ENCODE measurements around the gene NEUROG2.
"Not testable (repeated sequence)": the region's sequence is repeated elsewhere in the genome, so short reads cannot be mapped to it uniquely, and the experiment has no call there.

Gene NEUROG2

DNA sequence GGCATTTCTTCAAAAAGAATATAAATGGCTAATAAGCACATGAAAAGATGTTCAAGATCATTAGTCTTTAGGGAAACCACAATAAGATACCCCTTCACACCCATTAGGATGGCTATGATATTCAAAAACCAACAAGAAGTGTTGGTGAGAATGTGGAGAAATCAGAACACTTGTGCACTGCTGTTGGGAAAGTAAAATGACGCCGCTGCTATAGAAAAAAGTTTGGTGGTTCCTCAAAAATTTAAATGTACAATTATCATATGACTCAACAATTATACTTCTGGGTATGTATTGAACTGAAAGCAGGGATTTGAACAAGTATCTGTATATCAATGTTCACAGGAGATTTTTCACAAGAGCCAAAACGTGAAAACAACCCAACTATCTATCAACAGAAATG, 29.4 kb upstream of the NEUROG2 start:
- Histone ChIP-seq H3K27me3 (ENCODE audit: insufficient read depth, low read length) (no peaks in the 10 kb centered on the region), H3K9ac (ENCODE audit: low read depth, low read length) (no peak overlapping the region), H3K36me3 (ENCODE audit: insufficient read depth, low read depth, low read length) (peaks cover 4% of the 10 kb centered on the region; the same call in 1 of the 2 replicates), H3K4me3 (ENCODE audit: low read length) (no peak overlapping the region), H3K27ac (ENCODE audit: low read length) (no peak overlapping the region), H3K4me1 (ENCODE audit: insufficient read depth, low read length) (no peaks in the 10 kb centered on the region), H3K9me3 (ENCODE audit: insufficient read depth, low read depth, low read length) (no peaks in the 10 kb centered on the region)

DNA sequence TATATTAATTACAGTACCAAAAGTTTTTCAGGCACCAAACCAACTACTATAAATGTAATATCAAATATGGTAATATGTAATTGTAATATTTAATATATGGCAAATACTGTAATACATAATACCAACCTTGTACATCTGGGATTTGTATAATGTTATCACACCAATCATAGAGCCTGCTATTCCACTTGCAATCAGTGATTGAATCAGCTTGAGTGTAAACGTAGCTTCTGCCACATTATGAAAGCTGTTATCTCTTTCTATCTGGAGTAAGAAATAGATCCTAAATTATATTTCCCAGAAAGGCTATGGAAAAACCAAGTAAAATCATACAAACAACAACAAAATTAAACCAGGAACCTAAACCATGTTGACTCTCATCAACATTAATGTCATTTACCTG, 24.7 kb upstream of the NEUROG2 start:
- H3K36me3 ChIP-seq (ENCODE audit: insufficient read depth, low read depth, low read length): 0 out of 2 replicates have a peak, but pooled peaks cover 4% of the 10 kb centered on the region
- H3K9ac ChIP-seq (ENCODE audit: low read depth, low read length): no peak overlapping the region
- no peaks in the 10 kb centered on the region for H3K27me3 ChIP-seq (ENCODE audit: insufficient read depth, low read length)
- no peaks in the 10 kb centered on the region for H3K9me3 ChIP-seq (ENCODE audit: insufficient read depth, low read depth, low read length)
- no peak overlapping the region for H3K4me3 ChIP-seq (ENCODE audit: low read length)
- no peaks in the 10 kb centered on the region for H3K4me1 ChIP-seq (ENCODE audit: insufficient read depth, low read length)
- H3K27ac ChIP-seq (ENCODE audit: low read length): no peak overlapping the region

DNA sequence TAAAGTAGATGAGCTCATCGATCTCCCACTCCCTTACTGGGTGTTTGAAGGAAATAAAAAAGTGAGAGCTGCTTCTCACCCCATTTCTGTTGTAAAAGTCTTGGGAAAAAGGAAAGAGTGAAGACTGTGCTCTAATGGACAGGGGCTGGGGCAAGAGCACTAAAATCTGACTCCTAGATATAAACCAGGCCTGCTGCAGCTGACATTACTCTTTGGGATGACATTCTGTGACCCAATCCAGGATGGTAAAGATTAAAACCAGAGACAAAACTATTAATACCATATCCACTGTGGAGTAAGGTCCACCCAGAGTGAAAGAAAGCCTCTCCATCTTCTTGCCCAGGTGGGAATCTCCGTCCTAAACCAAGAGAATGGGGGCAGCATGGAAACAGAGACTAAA, 20.1 kb upstream of the NEUROG2 start:
- no peaks in the 10 kb centered on the region for H3K9me3 ChIP-seq (ENCODE audit: insufficient read depth, low read depth, low read length)
- H3K36me3 ChIP-seq (ENCODE audit: insufficient read depth, low read depth, low read length): 0 out of 2 replicates have a peak, but pooled peaks cover 4% of the 10 kb centered on the region
- no peak overlapping the region for H3K4me3 ChIP-seq (ENCODE audit: low read length)
- no peak overlapping the region for H3K9ac ChIP-seq (ENCODE audit: low read depth, low read length)
- H3K27me3 ChIP-seq (ENCODE audit: insufficient read depth, low read length): no peaks in the 10 kb centered on the region
- no peak overlapping the region for H3K27ac ChIP-seq (ENCODE audit: low read length)
- H3K4me1 ChIP-seq (ENCODE audit: insufficient read depth, low read length): no peaks in the 10 kb centered on the region

DNA sequence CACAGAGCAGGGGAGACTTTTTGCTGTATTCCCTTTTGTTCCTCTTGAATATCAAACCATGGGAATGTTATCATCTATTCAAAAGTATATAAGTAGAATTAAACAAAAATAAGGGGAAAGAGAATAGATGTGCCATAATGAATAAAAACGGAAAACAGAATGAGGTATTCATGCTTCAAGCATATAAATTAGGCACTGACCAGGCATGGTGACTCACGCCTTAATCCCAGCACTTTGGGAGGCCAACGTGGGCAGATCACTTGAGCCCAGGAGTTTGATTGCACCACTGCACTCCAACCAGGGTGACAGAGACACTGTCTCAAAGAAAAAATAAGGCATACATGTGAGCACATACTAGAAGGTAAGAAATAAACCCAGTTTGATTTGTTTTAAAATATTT, 16.3 kb upstream of the NEUROG2 start:
- Histone ChIP-seq H3K27me3 (ENCODE audit: insufficient read depth, low read length) (peaks cover 3% of the 10 kb centered on the region; the same call in 1 of the 2 replicates), H3K36me3 (ENCODE audit: insufficient read depth, low read depth, low read length) (no peaks in the 10 kb centered on the region), H3K4me3 (ENCODE audit: low read length) (no peak overlapping the region), H3K9me3 (ENCODE audit: insufficient read depth, low read depth, low read length) (no peaks in the 10 kb centered on the region), H3K4me1 (ENCODE audit: insufficient read depth, low read length) (no peaks in the 10 kb centered on the region), H3K27ac (ENCODE audit: low read length) (no peak overlapping the region), H3K9ac (ENCODE audit: low read depth, low read length) (no peak overlapping the region)

DNA sequence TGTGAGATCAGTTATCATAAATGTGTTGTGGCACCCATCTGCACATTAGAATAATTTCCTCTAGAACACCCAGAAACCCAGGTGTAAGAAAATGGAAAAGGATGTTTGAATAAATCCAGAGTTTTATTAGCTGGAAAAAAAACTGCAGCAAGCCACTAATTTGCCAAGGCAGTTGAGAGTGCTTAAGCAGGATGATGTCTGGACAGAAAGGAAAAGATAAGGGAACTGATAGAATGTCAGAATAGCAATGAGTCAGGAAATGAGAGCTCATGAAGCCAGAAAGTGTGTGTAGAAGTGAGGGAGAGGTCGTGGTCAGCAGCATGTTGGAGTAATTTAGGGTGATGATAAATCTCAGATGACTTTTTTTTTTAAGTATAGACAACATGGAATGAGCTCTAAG, 15.2 kb upstream of the NEUROG2 start:
- H3K9ac ChIP-seq (ENCODE audit: low read depth, low read length): no peak overlapping the region
- H3K4me1 ChIP-seq (ENCODE audit: insufficient read depth, low read length): no peaks in the 10 kb centered on the region
- no peaks in the 10 kb centered on the region for H3K9me3 ChIP-seq (ENCODE audit: insufficient read depth, low read depth, low read length)
- peaks cover 13% of the 10 kb centered on the region for H3K27me3 ChIP-seq (ENCODE audit: insufficient read depth, low read length)
- no peaks in the 10 kb centered on the region for H3K36me3 ChIP-seq (ENCODE audit: insufficient read depth, low read depth, low read length)
- no peak overlapping the region for H3K4me3 ChIP-seq (ENCODE audit: low read length)
- H3K27ac ChIP-seq (ENCODE audit: low read length): no peak overlapping the region

DNA sequence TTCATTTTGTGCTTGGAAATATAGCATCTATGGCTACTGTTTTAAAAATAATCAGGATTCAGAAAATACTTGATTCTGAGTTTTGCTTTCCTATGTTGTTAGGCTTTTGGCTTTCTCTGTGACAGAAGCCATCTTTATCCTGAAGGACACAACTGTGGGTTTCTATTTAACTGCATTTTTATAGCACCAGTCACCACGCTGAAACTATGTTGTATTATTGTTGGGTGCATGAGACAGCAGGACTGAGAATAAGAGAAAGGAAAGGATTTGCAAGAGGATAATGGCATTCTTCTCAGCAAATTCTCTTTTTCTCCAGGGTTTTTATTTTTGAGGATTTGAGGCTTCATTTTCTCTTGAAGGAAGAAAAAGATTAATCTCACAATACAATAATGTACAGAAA, 10.1 kb upstream of the NEUROG2 start:
- no peak overlapping the region for H3K27ac ChIP-seq (ENCODE audit: low read length)
- H3K4me1 ChIP-seq (ENCODE audit: insufficient read depth, low read length): peaks cover 9% of the 10 kb centered on the region; the same call in 1 of the 2 replicates
- H3K9me3 ChIP-seq (ENCODE audit: insufficient read depth, low read depth, low read length): no peaks in the 10 kb centered on the region
- H3K4me3 ChIP-seq (ENCODE audit: low read length): no peak overlapping the region
- H3K9ac ChIP-seq (ENCODE audit: low read depth, low read length): no peak overlapping the region
- peaks cover 62% of the 10 kb centered on the region for H3K27me3 ChIP-seq (ENCODE audit: insufficient read depth, low read length)
- no peaks in the 10 kb centered on the region for H3K36me3 ChIP-seq (ENCODE audit: insufficient read depth, low read depth, low read length)

DNA sequence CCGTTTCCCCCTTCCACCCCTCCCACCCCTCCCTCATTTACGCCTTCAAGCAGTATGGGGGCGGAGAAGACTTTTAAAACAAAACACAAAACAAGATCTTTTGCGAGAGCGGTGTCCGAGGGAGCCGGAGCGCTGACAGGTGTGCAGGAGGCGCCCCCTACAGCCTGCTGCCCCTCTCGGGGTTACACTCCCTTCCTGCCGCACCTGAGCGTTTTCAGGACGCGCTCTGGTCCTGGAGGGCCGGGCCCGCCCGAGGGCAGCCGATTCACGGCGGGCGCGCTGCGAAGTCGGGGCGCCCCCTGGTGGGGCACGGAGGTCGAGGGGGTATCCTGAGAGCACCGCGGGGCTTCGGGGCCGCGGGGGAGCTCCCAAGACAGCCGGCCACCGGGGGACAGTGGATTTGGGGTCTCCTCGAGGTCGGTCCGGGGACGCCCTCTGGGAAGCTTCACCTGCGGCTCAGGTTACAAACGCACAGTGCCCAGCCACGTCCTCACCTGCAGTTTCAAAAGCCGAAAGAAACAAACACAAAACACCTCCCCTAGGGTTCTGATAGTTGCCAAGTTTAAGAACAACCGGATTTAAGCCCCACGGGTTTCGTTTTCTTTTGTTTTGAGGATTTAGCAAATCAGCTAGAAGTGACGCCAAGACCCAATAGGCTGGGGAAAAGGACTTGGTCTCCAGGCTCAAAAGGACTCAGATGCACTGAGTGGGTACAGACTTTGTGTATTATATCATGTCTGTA, 8.0 kb upstream of the NEUROG2 start:
- Histone ChIP-seq H3K9me3 (ENCODE audit: insufficient read depth, low read depth, low read length) (no peaks in the 10 kb centered on the region), H3K4me1 (ENCODE audit: insufficient read depth, low read length) (peaks cover 15% of the 10 kb centered on the region), H3K36me3 (ENCODE audit: insufficient read depth, low read depth, low read length) (no peaks in the 10 kb centered on the region), H3K9ac (ENCODE audit: low read depth, low read length) (peak overlapping the region; percentile 31; the same call in 1 of the 2 replicates), H3K27ac (ENCODE audit: low read length) (no peak overlapping the region), H3K27me3 (ENCODE audit: insufficient read depth, low read length) (peaks cover 83% of the 10 kb centered on the region), H3K4me3 (ENCODE audit: low read length) (peak overlapping the region; percentile 67)

DNA sequence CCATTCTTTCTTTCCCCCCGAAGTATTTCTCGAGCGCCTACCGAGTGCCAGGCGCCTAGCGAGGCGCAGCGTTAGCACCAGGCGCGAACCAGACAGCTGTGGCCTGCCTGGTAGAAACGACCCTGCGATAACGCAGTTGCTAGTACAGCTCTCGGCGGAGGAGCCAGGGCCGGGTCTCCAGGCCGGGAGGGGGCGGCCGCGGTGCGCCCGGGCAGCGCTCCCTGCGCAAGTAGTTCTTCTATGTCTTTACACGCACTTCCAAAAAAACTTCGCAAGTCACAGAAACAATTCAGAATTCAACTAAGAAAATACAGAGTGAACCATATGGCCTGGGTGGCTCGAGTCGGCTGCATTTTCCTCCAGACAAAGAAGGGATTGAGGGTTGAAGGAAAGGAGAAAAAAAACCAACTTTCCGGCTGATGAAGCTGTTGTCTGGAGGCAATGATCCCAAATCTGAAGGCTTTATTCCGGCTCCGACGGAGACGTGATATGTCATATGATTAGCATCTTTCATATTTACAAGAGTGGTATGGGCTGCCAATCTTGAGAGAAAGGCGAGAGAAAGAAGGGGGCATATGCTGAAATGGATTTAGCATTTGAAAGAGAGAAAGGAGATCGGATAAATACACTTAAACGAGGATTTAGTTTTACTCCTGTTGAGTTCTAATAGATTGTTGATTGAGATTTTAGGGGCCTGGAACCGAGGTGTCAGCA, 7.2 kb upstream of the NEUROG2 start:
- Histone ChIP-seq H3K9me3 (ENCODE audit: insufficient read depth, low read depth, low read length) (no peaks in the 10 kb centered on the region), H3K9ac (ENCODE audit: low read depth, low read length) (no peak overlapping the region), H3K4me3 (ENCODE audit: low read length) (peak overlapping the region; percentile 67), H3K27me3 (ENCODE audit: insufficient read depth, low read length) (peaks cover 89% of the 10 kb centered on the region), H3K4me1 (ENCODE audit: insufficient read depth, low read length) (peaks cover 15% of the 10 kb centered on the region), H3K27ac (ENCODE audit: low read length) (no peak overlapping the region), H3K36me3 (ENCODE audit: insufficient read depth, low read depth, low read length) (no peaks in the 10 kb centered on the region)

DNA sequence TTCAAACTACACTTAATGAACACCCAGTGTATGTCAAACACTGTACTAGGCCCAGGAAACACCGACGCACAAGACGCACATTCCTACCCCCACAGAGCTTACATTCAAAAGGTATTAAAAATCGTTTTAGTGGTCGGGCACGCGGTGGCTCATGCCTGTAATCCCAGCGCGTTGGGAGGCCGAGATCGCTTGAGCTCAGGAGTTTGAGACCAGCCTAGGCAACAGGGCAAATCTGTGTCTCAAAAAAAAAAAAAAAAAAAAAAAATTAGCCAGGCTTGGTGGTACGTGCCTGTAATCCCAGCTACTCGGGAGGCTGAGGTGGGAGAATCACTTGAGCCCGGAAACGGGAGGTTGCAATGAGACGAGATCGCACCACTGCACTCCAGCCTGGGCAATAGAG, 6.5 kb upstream of the NEUROG2 start:
- H3K36me3 ChIP-seq (ENCODE audit: insufficient read depth, low read depth, low read length); H3K9me3 ChIP-seq (ENCODE audit: insufficient read depth, low read depth, low read length); H3K9ac ChIP-seq (ENCODE audit: low read depth, low read length); H3K27ac ChIP-seq (ENCODE audit: low read length): not testable (repeated sequence)
- H3K4me1 ChIP-seq (ENCODE audit: insufficient read depth, low read length): peaks cover 19% of the 10 kb centered on the region
- H3K4me3 ChIP-seq (ENCODE audit: low read length): peak overlapping the region; percentile 67; the same call in 1 of the 2 replicates
- peaks cover 95% of the 10 kb centered on the region for H3K27me3 ChIP-seq (ENCODE audit: insufficient read depth, low read length)

DNA sequence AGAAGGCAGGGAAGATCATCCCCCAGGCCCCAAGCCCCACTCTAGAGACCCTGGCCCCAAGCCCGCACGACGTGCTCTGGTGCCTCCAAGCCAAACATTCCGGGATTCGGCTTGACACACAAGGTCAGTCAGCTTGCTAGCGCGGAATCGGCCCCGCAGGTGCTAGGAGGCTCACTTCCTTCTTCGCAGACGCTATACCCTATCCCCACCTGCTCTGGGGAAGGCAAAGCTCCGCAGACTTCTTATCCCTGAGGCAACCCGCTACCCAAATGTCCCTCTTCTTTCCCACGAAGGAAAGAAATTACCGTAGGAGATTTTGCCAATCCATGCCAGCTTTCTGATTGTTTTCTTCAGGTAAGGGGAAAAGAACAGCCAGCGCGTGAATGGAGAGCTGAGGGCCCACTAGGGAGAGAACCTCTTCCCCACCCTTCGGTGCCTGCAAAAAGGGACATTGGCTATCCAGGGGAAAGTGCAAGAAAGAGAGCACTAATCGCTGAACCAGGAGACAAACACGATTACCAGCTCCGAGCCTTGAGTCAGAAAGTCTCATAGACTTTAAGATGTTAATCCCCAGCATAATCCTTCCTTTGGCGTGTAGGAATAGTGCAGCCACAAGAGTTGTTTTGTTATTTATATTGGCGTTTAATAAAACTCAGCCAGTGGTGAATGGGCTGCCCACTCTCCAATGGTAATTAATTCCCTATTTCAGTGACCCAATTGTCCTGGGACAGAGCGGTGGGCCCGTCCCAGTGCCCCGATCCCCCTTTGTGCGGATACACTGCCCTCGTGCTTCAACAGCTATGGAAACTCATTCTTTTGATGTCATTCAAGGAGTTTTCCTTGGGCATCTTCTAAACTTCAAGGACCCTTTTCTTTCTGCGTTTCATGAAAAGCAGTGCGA, 5.4 kb upstream of the NEUROG2 start:
- Histone ChIP-seq H3K9me3 (ENCODE audit: insufficient read depth, low read depth, low read length) (no peaks in the 10 kb centered on the region), H3K27ac (ENCODE audit: low read length) (no peak overlapping the region), H3K27me3 (ENCODE audit: insufficient read depth, low read length) (peaks cover 98% of the 10 kb centered on the region), H3K4me3 (ENCODE audit: low read length) (peak overlapping the region; percentile 61), H3K36me3 (ENCODE audit: insufficient read depth, low read depth, low read length) (no peaks in the 10 kb centered on the region), H3K4me1 (ENCODE audit: insufficient read depth, low read length) (peaks cover 23% of the 10 kb centered on the region), H3K9ac (ENCODE audit: low read depth, low read length) (no peak overlapping the region)

DNA sequence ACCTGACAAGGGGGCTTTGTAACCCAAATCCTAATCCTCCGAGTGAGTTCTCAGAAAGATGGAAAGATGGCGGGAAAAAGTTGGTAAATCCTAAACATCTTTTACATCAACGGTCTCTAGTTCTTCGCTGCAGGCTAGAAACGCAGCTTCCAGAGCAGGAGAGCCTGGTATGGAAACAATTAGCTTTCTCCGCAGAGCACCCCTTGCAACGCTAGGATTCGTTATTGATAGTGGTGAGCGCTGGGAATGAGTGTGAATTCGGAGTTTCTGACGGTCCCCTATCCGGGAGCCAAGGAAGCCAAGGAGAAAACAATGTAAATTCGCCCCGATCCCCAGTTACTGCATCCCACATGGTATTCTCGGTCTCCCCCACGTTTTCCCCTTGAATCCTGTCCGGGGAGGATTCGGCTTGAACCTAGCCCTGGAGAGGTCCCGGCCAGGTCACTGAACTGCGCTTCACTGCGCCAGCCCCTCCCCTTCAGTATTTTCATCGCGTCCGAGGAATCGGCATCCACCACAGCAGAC, 4.7 kb upstream of the NEUROG2 start:
- Histone ChIP-seq H3K9me3 (ENCODE audit: insufficient read depth, low read depth, low read length) (no peaks in the 10 kb centered on the region), H3K9ac (ENCODE audit: low read depth, low read length) (no peak overlapping the region), H3K4me3 (ENCODE audit: low read length) (peak overlapping the region; percentile 61), H3K4me1 (ENCODE audit: insufficient read depth, low read length) (peaks cover 24% of the 10 kb centered on the region), H3K27ac (ENCODE audit: low read length) (no peak overlapping the region), H3K27me3 (ENCODE audit: insufficient read depth, low read length) (peaks cover 98% of the 10 kb centered on the region), H3K36me3 (ENCODE audit: insufficient read depth, low read depth, low read length) (no peaks in the 10 kb centered on the region)
